Mesothelial cell of epicardium (in vitro differentiated cells): Measurements from ENCODE around the gene PAX8. TPM values are rescaled to one million over a fixed set of nuclear protein-coding genes. Genes with fewer than 3 reads are reported as not detected.
A peak's percentile ranks its signal among the peaks of the same experiment; 100 is the strongest.
"Not testable (repeated sequence)": the region's sequence is repeated elsewhere in the genome, so short reads cannot be mapped to it uniquely, and the experiment has no call there.

Experiments
- DNase-seq, 2 experiments: peaks; one replicate each; pipeline ENCODE4 v3.0.0; 2021; ENCODE audit warnings: low spot score in 2 of 2; ENCODE audit not compliant: unreplicated experiment in 2 of 2
- H3K27ac Mint-ChIP-seq: 2 replicates; pipeline ENCODE4 v1.8.0; 2021; ENCODE audit warnings: mixed read lengths
- H3K27me3 Mint-ChIP-seq: 2 replicates; pipeline ENCODE4 v1.8.0; 2021; ENCODE audit warnings: low read depth, mixed read lengths
- H3K36me3 Mint-ChIP-seq: 2 replicates; pipeline ENCODE4 v1.8.0; 2021; ENCODE audit warnings: mixed read lengths
- H3K4me1 Mint-ChIP-seq: 2 replicates; pipeline ENCODE4 v1.8.0; 2021; ENCODE audit warnings: mixed read lengths
- H3K4me3 Mint-ChIP-seq: 2 replicates; pipeline ENCODE4 v1.8.0; 2021; ENCODE audit warnings: mild to moderate bottlenecking, moderate library complexity, mixed read lengths
- H3K9me3 Mint-ChIP-seq: 2 replicates; pipeline ENCODE4 v1.8.0; 2021; ENCODE audit warnings: mixed read lengths
- total RNA-seq: library from RNA; stranded (reverse); gene quantifications from 3 replicates; pipeline ENCODE4 v1.2.1, GENCODE V29; 2021
- TF ChIP-seq, protein P1 (sequence below): fragments of 200-600 bp; sonication (generic); IDR thresholded peaks from one replicate; pipeline ENCODE4 v1.5.0; 2021; ENCODE audit warnings: antibody characterized with exemption; ENCODE audit not compliant: unreplicated experiment

The PAX8 gene
- 0.13 to 0.31 TPM in 2 of 3 replicates, not detected in the other for total RNA-seq

- H3K4me3 Mint-ChIP-seq, result no peak within 1 kb of the TSS
- H3K27me3 Mint-ChIP-seq, result peaks cover 95% of the 10 kb centered on the region
- H3K4me1 Mint-ChIP-seq, result peaks cover 4% of the 10 kb centered on the region
- no peaks in the 10 kb centered on the region for H3K9me3 Mint-ChIP-seq
- DNase-seq, result no peak
- H3K36me3 Mint-ChIP-seq, result no peaks in the 10 kb centered on the region
- TF ChIP-seq, protein P1, sequence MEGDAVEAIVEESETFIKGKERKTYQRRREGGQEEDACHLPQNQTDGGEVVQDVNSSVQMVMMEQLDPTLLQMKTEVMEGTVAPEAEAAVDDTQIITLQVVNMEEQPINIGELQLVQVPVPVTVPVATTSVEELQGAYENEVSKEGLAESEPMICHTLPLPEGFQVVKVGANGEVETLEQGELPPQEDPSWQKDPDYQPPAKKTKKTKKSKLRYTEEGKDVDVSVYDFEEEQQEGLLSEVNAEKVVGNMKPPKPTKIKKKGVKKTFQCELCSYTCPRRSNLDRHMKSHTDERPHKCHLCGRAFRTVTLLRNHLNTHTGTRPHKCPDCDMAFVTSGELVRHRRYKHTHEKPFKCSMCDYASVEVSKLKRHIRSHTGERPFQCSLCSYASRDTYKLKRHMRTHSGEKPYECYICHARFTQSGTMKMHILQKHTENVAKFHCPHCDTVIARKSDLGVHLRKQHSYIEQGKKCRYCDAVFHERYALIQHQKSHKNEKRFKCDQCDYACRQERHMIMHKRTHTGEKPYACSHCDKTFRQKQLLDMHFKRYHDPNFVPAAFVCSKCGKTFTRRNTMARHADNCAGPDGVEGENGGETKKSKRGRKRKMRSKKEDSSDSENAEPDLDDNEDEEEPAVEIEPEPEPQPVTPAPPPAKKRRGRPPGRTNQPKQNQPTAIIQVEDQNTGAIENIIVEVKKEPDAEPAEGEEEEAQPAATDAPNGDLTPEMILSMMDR, result no peak
- no peak within 1 kb of the TSS for H3K27ac Mint-ChIP-seq
These were observed at the start of gene PAX8 for GRCh38 chr2:113278742-113279139. TSS of gene PAX8 (minus strand) at chr2:113278921. CDS start at chr2:113278394, 527 bp downstream.

- TF ChIP-seq, protein P1, result no peak
- DNase-seq, result no peak
- peaks cover 12% of the 10 kb centered on the region for H3K27me3 Mint-ChIP-seq
- peaks cover 36% of the 10 kb centered on the region for H3K4me1 Mint-ChIP-seq
- no peak overlapping the region for H3K4me3 Mint-ChIP-seq
- H3K36me3 Mint-ChIP-seq, result no peaks in the 10 kb centered on the region
- no peak overlapping the region for H3K27ac Mint-ChIP-seq
- no peaks in the 10 kb centered on the region for H3K9me3 Mint-ChIP-seq
These were observed 49.3 kb upstream of the PAX8 start for GRCh38 chr2:113328043-113328442.

DNA sequence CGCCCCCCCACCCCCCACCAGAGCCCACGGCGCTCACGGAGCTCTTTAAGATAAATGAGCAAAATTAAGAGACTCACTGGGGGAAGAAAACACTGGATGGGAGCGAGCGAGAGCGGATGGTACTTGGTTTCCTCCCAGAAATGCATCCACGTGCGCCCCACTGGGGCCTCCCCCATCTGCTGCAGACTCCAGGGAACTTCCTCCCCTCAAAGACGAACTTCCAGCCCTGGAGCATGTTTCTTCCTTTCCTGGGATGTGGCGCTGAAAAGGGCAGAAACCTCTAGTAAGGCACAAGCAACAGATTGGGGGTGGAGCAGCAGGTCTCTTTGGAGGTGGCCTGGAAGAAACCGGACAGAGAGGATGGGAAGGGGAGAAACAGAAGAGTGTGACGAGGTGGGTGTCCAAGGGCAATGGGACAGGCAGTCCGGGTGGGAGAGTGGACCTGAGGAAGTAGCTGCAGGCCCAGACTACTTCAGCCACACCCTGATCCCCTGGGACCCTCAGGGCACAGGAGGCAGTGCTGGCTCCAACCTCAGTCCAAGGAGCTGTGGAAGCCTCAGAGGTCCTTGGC, 46.5 kb upstream of the PAX8 start:
- not testable (repeated sequence) for DNase-seq, H3K36me3 Mint-ChIP-seq, H3K9me3 Mint-ChIP-seq
- peaks cover 27% of the 10 kb centered on the region for H3K27me3 Mint-ChIP-seq
- H3K27ac Mint-ChIP-seq, result peak overlapping the region; percentile 87
- peak overlapping the region; percentile 62 for H3K4me3 Mint-ChIP-seq
- H3K4me1 Mint-ChIP-seq, result peaks cover 33% of the 10 kb centered on the region

GRCh38 chr2:113324684-113325160, 46.0 kb upstream of the PAX8 start:
- H3K27ac Mint-ChIP-seq, result peak overlapping the region; percentile 92
- H3K4me1 Mint-ChIP-seq, result peaks cover 29% of the 10 kb centered on the region
- H3K4me3 Mint-ChIP-seq, result peak overlapping the region; percentile 62
- H3K36me3 Mint-ChIP-seq, result no peaks in the 10 kb centered on the region
- DNase-seq, result peak; percentile 61 to 73
- TF ChIP-seq, protein P1, result no peak
- peaks cover 31% of the 10 kb centered on the region for H3K27me3 Mint-ChIP-seq
- H3K9me3 Mint-ChIP-seq, result no peaks in the 10 kb centered on the region

DNA sequence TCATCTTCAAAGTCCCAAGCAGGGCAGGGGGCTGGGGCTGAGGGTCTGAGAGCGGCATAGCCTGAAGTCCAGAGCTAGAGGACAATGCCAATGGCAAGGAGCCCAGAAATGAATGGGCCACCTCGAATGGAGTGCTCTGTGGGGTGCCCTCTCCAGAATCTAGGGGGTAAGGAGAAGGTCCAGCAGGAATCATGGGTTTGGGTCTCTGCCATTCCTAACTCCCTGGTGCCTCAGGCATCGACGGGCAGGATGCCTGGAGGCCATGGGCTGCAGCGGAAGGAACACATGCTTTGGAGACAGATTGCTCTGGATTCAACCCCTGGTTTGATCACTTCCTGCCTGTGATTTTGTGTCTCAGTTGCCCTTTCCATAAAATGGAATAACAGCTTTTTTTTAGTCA, 44.4 kb upstream of the PAX8 start:
- H3K9me3 Mint-ChIP-seq, H3K4me3 Mint-ChIP-seq, H3K36me3 Mint-ChIP-seq, H3K27ac Mint-ChIP-seq, DNase-seq: not testable (repeated sequence)
- Mint-ChIP-seq H3K4me1 (peaks cover 14% of the 10 kb centered on the region), H3K27me3 (peaks cover 46% of the 10 kb centered on the region)

- peaks cover 75% of the 10 kb centered on the region for H3K27me3 Mint-ChIP-seq
- H3K27ac Mint-ChIP-seq, H3K4me3 Mint-ChIP-seq, DNase-seq, H3K36me3 Mint-ChIP-seq, H3K9me3 Mint-ChIP-seq, H3K4me1 Mint-ChIP-seq: not testable (repeated sequence)
These were observed 41.4 kb upstream of the PAX8 start for GRCh38 chr2:113320106-113320505.

DNA sequence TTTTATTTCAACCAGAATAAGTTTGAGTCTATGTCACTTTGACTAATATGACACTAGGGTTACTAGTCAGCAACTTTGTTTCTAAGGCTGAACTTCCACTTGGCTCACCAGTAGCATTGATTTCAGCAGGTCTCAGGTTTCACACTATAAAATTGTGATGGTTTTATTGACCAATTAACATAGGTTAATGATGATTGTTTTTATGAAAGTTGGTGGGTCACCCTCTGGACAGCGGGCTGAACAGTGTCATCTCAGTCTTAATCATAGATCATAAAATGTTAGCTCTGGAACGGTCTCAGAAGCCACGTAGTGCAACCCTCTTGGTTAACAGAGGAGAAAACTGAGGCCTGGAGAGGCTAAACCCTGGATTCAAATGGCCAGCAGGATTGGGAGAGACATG, 40.2 kb upstream of the PAX8 start:
- not testable (repeated sequence) for H3K4me1 Mint-ChIP-seq, H3K4me3 Mint-ChIP-seq, H3K27ac Mint-ChIP-seq, H3K36me3 Mint-ChIP-seq, H3K9me3 Mint-ChIP-seq, DNase-seq
- peaks cover 87% of the 10 kb centered on the region for H3K27me3 Mint-ChIP-seq

DNA sequence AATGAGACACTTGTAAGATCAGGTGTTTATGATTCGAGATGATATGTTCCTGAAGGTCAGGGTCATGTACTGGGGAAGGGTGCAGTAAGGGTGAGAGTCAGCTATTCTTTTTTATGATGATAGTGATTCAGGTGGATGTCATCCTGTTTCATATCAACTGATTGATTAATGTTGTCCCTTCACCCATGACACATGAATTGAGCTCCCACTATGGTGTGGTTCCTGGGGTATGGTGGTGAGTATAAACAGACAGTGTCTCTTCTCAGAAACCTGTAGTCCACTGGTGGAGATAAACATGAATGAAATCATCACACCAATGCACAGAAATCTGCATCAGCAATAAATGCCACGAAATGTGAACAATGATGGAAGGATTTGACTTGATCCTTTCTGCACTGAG, 37.4 kb upstream of the PAX8 start:
- DNase-seq, result no peak
- Mint-ChIP-seq H3K4me1 (peaks cover 3% of the 10 kb centered on the region), H3K27me3 (peaks cover 93% of the 10 kb centered on the region), H3K27ac (no peak overlapping the region), H3K36me3 (no peaks in the 10 kb centered on the region), H3K4me3 (no peak overlapping the region), H3K9me3 (no peaks in the 10 kb centered on the region)
- TF ChIP-seq, protein P1, result no peak

GRCh38 chr2:113314663-113315062, 35.9 kb upstream of the PAX8 start:
- not testable (repeated sequence) for DNase-seq, H3K36me3 Mint-ChIP-seq, H3K9me3 Mint-ChIP-seq, H3K4me3 Mint-ChIP-seq, H3K4me1 Mint-ChIP-seq, H3K27ac Mint-ChIP-seq
- H3K27me3 Mint-ChIP-seq, result peaks cover 88% of the 10 kb centered on the region

DNA sequence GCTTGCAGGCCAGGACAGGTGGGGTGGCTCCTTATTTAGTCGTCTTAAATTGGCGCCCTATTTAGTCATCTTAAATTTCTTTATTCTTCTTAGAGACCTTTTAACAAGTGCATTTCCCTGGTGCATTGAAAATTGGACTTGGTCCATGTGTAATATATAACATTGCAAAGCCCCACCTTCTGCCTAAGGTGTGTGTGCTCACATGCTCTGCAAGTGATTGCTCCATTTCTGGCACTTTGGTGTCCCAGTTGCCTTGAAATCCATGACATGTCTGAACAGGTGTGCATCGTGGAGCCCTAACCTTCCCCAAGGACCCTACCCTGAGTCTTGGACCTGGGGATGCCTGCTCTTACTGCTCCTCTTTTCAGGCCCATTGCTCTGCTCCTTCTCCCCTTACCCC, 35.5 kb upstream of the PAX8 start:
- DNase-seq, H3K36me3 Mint-ChIP-seq: not testable (repeated sequence)

More for the DNA sequence above, 35.5 kb upstream of the PAX8 start:
- H3K4me3 Mint-ChIP-seq, H3K4me1 Mint-ChIP-seq, H3K27ac Mint-ChIP-seq, H3K9me3 Mint-ChIP-seq: not testable (repeated sequence)
- H3K27me3 Mint-ChIP-seq, result peaks cover 88% of the 10 kb centered on the region
